ENCODE measurements around the gene PHLDA1.

DNA sequence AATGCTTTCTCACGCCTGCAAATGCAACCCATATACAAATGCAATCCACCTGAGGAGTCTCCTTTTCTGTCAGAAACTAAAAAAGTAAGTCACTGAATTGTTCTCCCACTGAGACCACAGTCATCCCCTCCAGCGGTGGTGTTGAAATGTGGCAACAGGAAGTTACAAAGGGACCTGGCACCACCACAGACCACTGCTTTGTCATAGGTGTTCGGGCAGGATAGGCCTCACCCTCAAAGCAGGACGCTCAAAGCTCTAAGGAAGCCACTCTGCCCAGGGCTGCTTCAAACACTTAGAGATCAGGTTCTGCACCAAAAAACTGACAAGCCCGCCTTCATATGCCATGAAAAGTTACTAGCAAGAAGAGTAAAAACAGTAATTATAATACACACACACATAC is 11.3 kb downstream of the PHLDA1 start:
- TF ChIP-seq, protein P1, sequence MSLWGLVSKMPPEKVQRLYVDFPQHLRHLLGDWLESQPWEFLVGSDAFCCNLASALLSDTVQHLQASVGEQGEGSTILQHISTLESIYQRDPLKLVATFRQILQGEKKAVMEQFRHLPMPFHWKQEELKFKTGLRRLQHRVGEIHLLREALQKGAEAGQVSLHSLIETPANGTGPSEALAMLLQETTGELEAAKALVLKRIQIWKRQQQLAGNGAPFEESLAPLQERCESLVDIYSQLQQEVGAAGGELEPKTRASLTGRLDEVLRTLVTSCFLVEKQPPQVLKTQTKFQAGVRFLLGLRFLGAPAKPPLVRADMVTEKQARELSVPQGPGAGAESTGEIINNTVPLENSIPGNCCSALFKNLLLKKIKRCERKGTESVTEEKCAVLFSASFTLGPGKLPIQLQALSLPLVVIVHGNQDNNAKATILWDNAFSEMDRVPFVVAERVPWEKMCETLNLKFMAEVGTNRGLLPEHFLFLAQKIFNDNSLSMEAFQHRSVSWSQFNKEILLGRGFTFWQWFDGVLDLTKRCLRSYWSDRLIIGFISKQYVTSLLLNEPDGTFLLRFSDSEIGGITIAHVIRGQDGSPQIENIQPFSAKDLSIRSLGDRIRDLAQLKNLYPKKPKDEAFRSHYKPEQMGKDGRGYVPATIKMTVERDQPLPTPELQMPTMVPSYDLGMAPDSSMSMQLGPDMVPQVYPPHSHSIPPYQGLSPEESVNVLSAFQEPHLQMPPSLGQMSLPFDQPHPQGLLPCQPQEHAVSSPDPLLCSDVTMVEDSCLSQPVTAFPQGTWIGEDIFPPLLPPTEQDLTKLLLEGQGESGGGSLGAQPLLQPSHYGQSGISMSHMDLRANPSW (CRISPR knock-in tag; conservative IDR thresholded peaks at IDR 0.05; ENCODE audit: low read depth), result no peak
- TF ChIP-seq, protein P2, sequence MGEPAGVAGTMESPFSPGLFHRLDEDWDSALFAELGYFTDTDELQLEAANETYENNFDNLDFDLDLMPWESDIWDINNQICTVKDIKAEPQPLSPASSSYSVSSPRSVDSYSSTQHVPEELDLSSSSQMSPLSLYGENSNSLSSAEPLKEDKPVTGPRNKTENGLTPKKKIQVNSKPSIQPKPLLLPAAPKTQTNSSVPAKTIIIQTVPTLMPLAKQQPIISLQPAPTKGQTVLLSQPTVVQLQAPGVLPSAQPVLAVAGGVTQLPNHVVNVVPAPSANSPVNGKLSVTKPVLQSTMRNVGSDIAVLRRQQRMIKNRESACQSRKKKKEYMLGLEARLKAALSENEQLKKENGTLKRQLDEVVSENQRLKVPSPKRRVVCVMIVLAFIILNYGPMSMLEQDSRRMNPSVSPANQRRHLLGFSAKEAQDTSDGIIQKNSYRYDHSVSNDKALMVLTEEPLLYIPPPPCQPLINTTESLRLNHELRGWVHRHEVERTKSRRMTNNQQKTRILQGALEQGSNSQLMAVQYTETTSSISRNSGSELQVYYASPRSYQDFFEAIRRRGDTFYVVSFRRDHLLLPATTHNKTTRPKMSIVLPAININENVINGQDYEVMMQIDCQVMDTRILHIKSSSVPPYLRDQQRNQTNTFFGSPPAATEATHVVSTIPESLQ (CRISPR knock-in tag; IDR thresholded peaks at IDR 0.05), result no peak
- TF ChIP-seq HMGA2 (CRISPR knock-in tag; IDR thresholded peaks at IDR 0.05) (no peak), SP1 (CRISPR knock-in tag; conservative IDR thresholded peaks at IDR 0.05) (no peak), GABPB1 (CRISPR knock-in tag; IDR thresholded peaks at IDR 0.05) (no peak)
- TF ChIP-seq, protein P3, sequence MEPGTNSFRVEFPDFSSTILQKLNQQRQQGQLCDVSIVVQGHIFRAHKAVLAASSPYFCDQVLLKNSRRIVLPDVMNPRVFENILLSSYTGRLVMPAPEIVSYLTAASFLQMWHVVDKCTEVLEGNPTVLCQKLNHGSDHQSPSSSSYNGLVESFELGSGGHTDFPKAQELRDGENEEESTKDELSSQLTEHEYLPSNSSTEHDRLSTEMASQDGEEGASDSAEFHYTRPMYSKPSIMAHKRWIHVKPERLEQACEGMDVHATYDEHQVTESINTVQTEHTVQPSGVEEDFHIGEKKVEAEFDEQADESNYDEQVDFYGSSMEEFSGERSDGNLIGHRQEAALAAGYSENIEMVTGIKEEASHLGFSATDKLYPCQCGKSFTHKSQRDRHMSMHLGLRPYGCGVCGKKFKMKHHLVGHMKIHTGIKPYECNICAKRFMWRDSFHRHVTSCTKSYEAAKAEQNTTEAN (CRISPR knock-in tag; IDR thresholded peaks at IDR 0.05), result no peak
- TF ChIP-seq, protein P4, sequence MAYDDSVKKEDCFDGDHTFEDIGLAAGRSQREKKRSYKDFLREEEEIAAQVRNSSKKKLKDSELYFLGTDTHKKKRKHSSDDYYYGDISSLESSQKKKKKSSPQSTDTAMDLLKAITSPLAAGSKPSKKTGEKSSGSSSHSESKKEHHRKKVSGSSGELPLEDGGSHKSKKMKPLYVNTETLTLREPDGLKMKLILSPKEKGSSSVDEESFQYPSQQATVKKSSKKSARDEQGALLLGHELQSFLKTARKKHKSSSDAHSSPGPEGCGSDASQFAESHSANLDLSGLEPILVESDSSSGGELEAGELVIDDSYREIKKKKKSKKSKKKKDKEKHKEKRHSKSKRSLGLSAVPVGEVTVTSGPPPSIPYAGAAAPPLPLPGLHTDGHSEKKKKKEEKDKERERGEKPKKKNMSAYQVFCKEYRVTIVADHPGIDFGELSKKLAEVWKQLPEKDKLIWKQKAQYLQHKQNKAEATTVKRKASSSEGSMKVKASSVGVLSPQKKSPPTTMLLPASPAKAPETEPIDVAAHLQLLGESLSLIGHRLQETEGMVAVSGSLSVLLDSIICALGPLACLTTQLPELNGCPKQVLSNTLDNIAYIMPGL (CRISPR knock-in tag; IDR thresholded peaks at IDR 0.05), result no peak

All from WTC11 (cell line).